Loucy (cell line): Measurements from ENCODE around the gene SYNGAP1.

Experiments
- H2AFZ ChIP-seq: fragments of 200-600 bp; sonication (generic); 2 replicates; pipeline ENCODE4 v1.6.0; 2016; ENCODE audit warnings: antibody characterized with exemption, mild to moderate bottlenecking, low read length, moderate library complexity
- H3F3A ChIP-seq: fragments of 200-600 bp; 2 replicates; pipeline ENCODE4 v1.6.0; 2016; ENCODE audit warnings: antibody characterized with exemption, low read depth, mild to moderate bottlenecking
- H3K27me3 ChIP-seq: fragments of 200-600 bp; sonication (generic); 2 replicates; pipeline ENCODE4 v1.6.1; 2014; ENCODE audit warnings: low read length, mild to moderate bottlenecking; ENCODE audit not compliant: insufficient read depth, poor library complexity, severe bottlenecking
- H3K36me3 ChIP-seq: fragments of 200-600 bp; sonication (generic); 2 replicates; pipeline ENCODE4 v1.6.1; 2016; ENCODE audit warnings: low read length; ENCODE audit not compliant: insufficient read depth
- H3K4me1 ChIP-seq: fragments of 200-600 bp; sonication (generic); 2 replicates; pipeline ENCODE4 v1.5.1; 2014; ENCODE audit warnings: low read length, mild to moderate bottlenecking; ENCODE audit not compliant: insufficient read depth, poor library complexity, severe bottlenecking
- H3K4me2 ChIP-seq: fragments of 200-600 bp; sonication (generic); 2 replicates; pipeline ENCODE4 v1.6.0; 2014; ENCODE audit warnings: antibody characterized with exemption, low read length, low read depth, mild to moderate bottlenecking; ENCODE audit not compliant: poor library complexity, severe bottlenecking
- H3K4me3 ChIP-seq: fragments of 200-600 bp; sonication (generic); 2 replicates; pipeline ENCODE4 v1.5.1; 2014; ENCODE audit warnings: low read length, mild to moderate bottlenecking, mixed read lengths; ENCODE audit not compliant: poor library complexity, severe bottlenecking
- H3K79me2 ChIP-seq: fragments of 200-600 bp; sonication (generic); 2 replicates; pipeline ENCODE4 v1.6.1; 2014; ENCODE audit warnings: low read length; ENCODE audit not compliant: insufficient read depth
- H3K9ac ChIP-seq: fragments of 200-600 bp; sonication (generic); 2 replicates; pipeline ENCODE4 v1.6.0; 2014; ENCODE audit warnings: mild to moderate bottlenecking, low read depth, low read length, moderate library complexity; ENCODE audit not compliant: poor library complexity, severe bottlenecking
- H3K9me2 ChIP-seq: fragments of 200-600 bp; sonication (generic); replicated peaks from 2 replicates; pipeline ENCODE4 v1.6.1; 2016; ENCODE audit warnings: low read depth, low read length, mixed read lengths
- H3K9me3 ChIP-seq: fragments of 200-600 bp; sonication (generic); 2 replicates; pipeline ENCODE4 v1.6.1; 2014; ENCODE audit warnings: mild to moderate bottlenecking, antibody characterized with exemption, low read length, low read depth; ENCODE audit not compliant: insufficient read depth
- H4K20me1 ChIP-seq: fragments of 200-600 bp; sonication (generic); 2 replicates; pipeline ENCODE4 v1.6.0; 2014; ENCODE audit warnings: antibody characterized with exemption, low read length, mild to moderate bottlenecking; ENCODE audit not compliant: insufficient read depth, poor library complexity, severe bottlenecking
- EZH2phosphoT487 ChIP-seq: fragments of 200-600 bp; IDR thresholded peaks from 2 replicates; pipeline ENCODE4 v1.6.1; 2018; ENCODE audit warnings: antibody characterized with exemption, mild to moderate bottlenecking, moderate library complexity, borderline replicate concordance
- TF ChIP-seq, protein P1 (sequence below): fragments of 200-600 bp; sonication (generic); conservative IDR thresholded peaks from 2 replicates; pipeline ENCODE4 v1.5.1; 2014; ENCODE audit warnings: mild to moderate bottlenecking, antibody characterized with exemption, low read length

Gene SYNGAP1

DNA sequence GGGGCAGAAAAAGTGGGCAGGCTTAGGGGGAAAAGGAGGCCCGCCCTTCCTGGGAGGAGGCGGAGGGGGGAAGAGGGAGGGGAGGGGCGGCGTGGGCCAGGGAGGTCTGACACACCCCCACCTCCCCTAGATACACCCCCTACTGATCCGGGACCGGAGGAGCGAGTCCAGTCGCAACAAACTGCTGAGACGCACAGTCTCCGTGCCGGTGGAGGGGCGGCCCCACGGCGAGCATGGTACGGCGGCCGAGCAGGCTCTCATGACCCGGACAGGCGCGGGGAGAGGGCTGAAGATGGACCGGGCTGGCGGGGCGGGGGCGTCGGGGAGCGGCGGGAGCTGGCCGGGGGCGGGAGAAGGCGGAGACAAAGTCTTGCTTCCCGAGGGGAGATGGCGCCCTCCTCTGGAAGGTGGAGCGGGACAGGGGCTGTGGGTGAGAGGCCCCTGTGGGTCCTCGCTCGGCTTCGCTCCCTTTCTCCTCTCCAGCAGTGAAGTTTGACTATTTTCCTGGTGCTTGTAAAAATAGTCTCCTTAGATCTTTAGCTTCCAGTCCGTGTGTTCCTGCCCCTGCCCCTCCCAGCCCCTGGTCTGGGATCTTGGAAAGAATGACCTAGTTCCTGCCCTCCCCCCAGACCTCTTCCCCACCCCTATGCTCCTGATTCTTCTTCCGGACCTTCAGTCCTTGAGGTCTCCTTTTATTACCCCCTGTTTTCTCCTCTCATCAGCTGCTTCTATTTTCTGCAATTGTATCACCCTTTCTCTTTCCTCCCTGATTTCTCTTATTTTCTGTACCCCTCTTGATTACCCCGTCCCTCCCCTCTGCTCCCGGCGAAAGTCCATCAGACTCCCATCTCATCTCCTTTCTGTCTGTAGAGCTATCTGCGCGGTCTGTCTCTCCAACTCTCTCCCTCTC lies 6.1 kb downstream of the SYNGAP1 start:
- H3K9ac ChIP-seq = peak overlapping the region; percentile 84
- no peaks in the 10 kb centered on the region for H3K9me3 ChIP-seq
- H3K9me2 ChIP-seq = no peaks in the 10 kb centered on the region
- H2AFZ ChIP-seq = peak overlapping the region; percentile 83; the same call in 1 of the 2 replicates
- TF ChIP-seq EZH2phosphoT487 = no peak
- TF ChIP-seq, protein P1, sequence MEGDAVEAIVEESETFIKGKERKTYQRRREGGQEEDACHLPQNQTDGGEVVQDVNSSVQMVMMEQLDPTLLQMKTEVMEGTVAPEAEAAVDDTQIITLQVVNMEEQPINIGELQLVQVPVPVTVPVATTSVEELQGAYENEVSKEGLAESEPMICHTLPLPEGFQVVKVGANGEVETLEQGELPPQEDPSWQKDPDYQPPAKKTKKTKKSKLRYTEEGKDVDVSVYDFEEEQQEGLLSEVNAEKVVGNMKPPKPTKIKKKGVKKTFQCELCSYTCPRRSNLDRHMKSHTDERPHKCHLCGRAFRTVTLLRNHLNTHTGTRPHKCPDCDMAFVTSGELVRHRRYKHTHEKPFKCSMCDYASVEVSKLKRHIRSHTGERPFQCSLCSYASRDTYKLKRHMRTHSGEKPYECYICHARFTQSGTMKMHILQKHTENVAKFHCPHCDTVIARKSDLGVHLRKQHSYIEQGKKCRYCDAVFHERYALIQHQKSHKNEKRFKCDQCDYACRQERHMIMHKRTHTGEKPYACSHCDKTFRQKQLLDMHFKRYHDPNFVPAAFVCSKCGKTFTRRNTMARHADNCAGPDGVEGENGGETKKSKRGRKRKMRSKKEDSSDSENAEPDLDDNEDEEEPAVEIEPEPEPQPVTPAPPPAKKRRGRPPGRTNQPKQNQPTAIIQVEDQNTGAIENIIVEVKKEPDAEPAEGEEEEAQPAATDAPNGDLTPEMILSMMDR = peak; percentile 61
- no peaks in the 10 kb centered on the region for H3K27me3 ChIP-seq
- peaks cover 25% of the 10 kb centered on the region for H4K20me1 ChIP-seq
- peaks cover 25% of the 10 kb centered on the region; the same call in 1 of the 2 replicates for H3K79me2 ChIP-seq
- H3K4me1 ChIP-seq = peaks cover 44% of the 10 kb centered on the region
- peak overlapping the region; percentile 84 for H3K4me3 ChIP-seq
- H3K36me3 ChIP-seq = no peaks in the 10 kb centered on the region
- H3F3A ChIP-seq = 0 out of 2 replicates have a peak, but pooled peaks cover 4% of the 10 kb centered on the region
- H3K4me2 ChIP-seq = peak overlapping the region; percentile 88

DNA sequence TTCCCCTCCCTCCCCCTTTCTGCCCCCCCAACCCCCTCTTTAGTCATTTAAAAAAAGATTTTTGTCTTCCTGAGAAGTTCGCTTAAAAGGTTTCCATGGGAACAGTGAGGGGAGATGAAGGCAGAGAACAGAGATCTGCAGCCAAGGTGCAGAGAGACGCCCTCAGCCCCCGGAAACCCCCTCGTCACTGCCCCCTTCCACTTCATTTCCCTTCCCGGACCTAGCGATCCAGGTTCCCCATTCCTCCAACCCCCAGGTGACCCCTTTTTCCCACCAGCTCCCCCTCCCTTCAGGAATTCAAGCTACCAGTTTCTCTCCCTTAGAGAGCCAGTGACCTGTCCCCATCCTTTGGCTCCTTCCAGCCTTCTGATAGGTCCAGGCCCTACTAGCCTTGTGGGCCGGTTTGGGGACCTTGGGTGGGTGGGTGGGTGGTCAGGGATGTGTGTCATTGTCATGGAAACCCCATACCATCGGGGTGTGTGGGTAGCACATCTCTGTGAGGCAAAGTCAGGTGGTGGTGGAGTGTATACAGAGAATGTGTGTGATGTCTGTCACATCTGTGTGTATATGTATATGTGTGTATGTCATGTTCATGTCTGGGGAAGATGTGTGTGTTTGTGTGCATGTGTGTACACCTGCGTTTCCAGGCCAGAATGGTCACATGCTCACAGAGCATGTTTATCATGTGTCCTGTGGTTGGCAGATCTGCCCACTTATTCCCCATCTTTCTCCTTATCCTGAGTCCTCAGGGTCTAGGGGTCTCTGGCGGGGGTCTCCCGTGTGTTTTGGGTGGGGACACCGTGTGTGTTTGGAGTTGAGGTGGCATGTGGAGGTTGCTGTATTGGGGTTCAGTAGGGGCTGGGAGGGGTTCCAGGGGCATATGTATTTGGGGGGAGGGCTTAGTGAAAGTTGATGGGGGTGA lies 7.0 kb downstream of the SYNGAP1 start:
- H3K79me2 ChIP-seq = peaks cover 26% of the 10 kb centered on the region; the same call in 1 of the 2 replicates
- H3K4me3 ChIP-seq = peak overlapping the region; percentile 84
- H3K4me2 ChIP-seq = peak overlapping the region; percentile 91
- no peaks in the 10 kb centered on the region for H3K36me3 ChIP-seq
- H3K9me3 ChIP-seq = no peaks in the 10 kb centered on the region
- H3K9ac ChIP-seq = peak overlapping the region; percentile 34
- peaks cover 46% of the 10 kb centered on the region for H3K4me1 ChIP-seq
- peaks cover 25% of the 10 kb centered on the region for H4K20me1 ChIP-seq
- 0 out of 2 replicates have a peak, but pooled peaks cover 4% of the 10 kb centered on the region for H3F3A ChIP-seq
- TF ChIP-seq EZH2phosphoT487 = no peak
- H3K27me3 ChIP-seq = no peaks in the 10 kb centered on the region
- H2AFZ ChIP-seq = no peak overlapping the region
- H3K9me2 ChIP-seq = no peaks in the 10 kb centered on the region

DNA sequence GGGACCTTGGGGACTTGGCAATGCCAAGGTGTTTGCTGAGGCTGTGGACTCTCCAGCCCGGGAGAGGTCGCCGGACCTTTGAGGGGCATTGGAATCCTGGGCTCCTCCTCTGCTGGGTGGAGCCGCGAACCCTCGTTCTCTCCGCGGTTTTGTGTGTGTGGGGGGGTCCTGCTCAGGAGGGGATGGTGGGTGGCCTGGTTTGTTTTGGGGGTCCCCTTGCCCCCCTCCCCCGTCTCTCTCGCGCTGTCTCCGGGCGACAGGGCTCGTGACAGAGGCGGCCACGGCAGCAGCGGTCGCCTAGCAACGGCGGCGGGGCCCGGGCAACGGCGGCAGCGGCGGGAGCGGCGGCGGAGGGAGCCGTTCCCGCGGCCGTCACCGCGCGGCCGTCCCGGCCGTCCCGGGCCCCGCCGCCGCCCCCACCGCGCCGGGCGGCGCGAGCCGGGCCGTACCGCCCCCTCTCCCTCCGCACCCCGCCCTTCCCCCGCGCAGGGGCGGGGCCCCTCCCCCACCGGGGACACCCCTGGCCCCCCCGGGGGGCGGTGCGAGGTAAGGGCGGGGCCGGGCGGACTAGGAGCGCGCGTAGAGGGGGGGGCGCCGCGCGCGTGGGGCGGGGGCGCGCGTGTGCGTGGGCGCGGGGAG lies 7.8 kb downstream of the SYNGAP1 start:
- Histone ChIP-seq H2AFZ (no peak overlapping the region), H3K4me2 (peak overlapping the region; percentile 91), H3K4me3 (peak overlapping the region; percentile 74), H3K4me1 (peaks cover 46% of the 10 kb centered on the region), H3K27me3 (no peaks in the 10 kb centered on the region), H4K20me1 (peaks cover 25% of the 10 kb centered on the region), H3K79me2 (peaks cover 26% of the 10 kb centered on the region; the same call in 1 of the 2 replicates), H3F3A (0 out of 2 replicates have a peak, but pooled peaks cover 4% of the 10 kb centered on the region), H3K9ac (peak overlapping the region; percentile 34), H3K9me2 (no peaks in the 10 kb centered on the region), H3K9me3 (no peaks in the 10 kb centered on the region), H3K36me3 (no peaks in the 10 kb centered on the region)
- TF ChIP-seq, protein P1 = 0 out of 2 replicates have a peak, but pooled peaks have one; percentile 9
- no peak for TF ChIP-seq EZH2phosphoT487
